PC-3 (cell line): ENCODE results near the gene WHRN. TPM values are rescaled to one million over a fixed set of nuclear protein-coding genes. Genes with fewer than 3 reads are reported as not detected.
A peak's percentile ranks its signal among the peaks of the same experiment; 100 is the strongest.

Source experiments
- ATAC-seq: fragments of 200-7000 bp; cut with Tn5 transposase; 2 replicates; pipeline ENCODE4 v1.9.1; 2020; ENCODE audit warnings: mild to moderate bottlenecking, moderate library complexity
- BruUV-seq: library from RNA; stranded (reverse); fragments of 400-500 nt; replicated peaks from 2 replicates; lab custom pipeline; 2021; lab: Mats Ljungman, UMichigan
- CTCF ChIA-PET: fragments of 300-600 bp; sonication (Branson Sonifier 250); formaldehyde crosslinking; loops from one replicate; lab custom pipeline; 2022; ENCODE audit warnings: antibody characterized with exemption; lab: Charles Lee
- POLR2A ChIA-PET: fragments of 300-600 bp; sonication (Branson Sonifier 250); formaldehyde crosslinking; loops from one replicate; lab custom pipeline; 2022; ENCODE audit warnings: antibody characterized with exemption; ENCODE audit not compliant: unreplicated experiment; lab: Charles Lee
- DNase-seq: peaks from one replicate; pipeline ENCODE4 v3.0.0-alpha.2; 2015
- H2AFZ ChIP-seq: fragments of 300-600 bp; sonication (generic); 2 replicates; pipeline ENCODE4 v1.6.0; 2016; ENCODE audit warnings: antibody characterized with exemption, low read length
- H3F3A ChIP-seq: fragments of 300-600 bp; sonication (generic); one replicate; pipeline ENCODE4 v1.6.0; 2017; ENCODE audit warnings: antibody characterized with exemption, low read length, control low read depth, mild to moderate bottlenecking; ENCODE audit not compliant: unreplicated experiment
- H3K27ac ChIP-seq: fragments of 300-600 bp; sonication (generic); 2 replicates; pipeline ENCODE4 v1.5.1; 2016; ENCODE audit warnings: mild to moderate bottlenecking, low read length
- H3K27me3 ChIP-seq: fragments of 300-600 bp; sonication (generic); 2 replicates; pipeline ENCODE4 v1.6.1; 2016; ENCODE audit warnings: low read length, mixed read lengths
- H3K36me3 ChIP-seq: fragments of 300-600 bp; sonication (generic); 2 replicates; pipeline ENCODE4 v1.6.1; 2016; ENCODE audit warnings: low read depth, mixed run types, low read length, mixed read lengths
- H3K4me1 ChIP-seq: fragments of 300-600 bp; sonication (generic); 2 replicates; pipeline ENCODE4 v1.5.1; 2016; ENCODE audit warnings: low read length; ENCODE audit not compliant: insufficient read depth
- H3K4me2 ChIP-seq: fragments of 300-600 bp; sonication (generic); 2 replicates; pipeline ENCODE4 v1.6.0; 2016; ENCODE audit warnings: low read length
- H3K4me3 ChIP-seq: fragments of 300-600 bp; sonication (generic); 2 replicates; pipeline ENCODE4 v1.5.1; 2016; ENCODE audit warnings: mild to moderate bottlenecking, low read length, mixed read lengths
- H3K79me2 ChIP-seq: fragments of 300-600 bp; sonication (generic); 2 replicates; pipeline ENCODE4 v1.6.1; 2017; ENCODE audit warnings: low read length, mixed read lengths
- H3K9ac ChIP-seq: fragments of 300-600 bp; sonication (generic); 2 replicates; pipeline ENCODE4 v1.6.0; 2016; ENCODE audit warnings: mild to moderate bottlenecking, low read length
- H3K9me2 ChIP-seq: fragments of 300-600 bp; sonication (generic); replicated peaks from 2 replicates; pipeline ENCODE4 v1.6.1; 2016; ENCODE audit warnings: mixed run types, low read length, mixed read lengths
- H3K9me3 ChIP-seq: fragments of 300-600 bp; sonication (generic); 2 replicates; pipeline ENCODE4 v1.6.1; 2016; ENCODE audit warnings: low read length, mixed read lengths
- H4K20me1 ChIP-seq: fragments of 300-600 bp; sonication (generic); 2 replicates; pipeline ENCODE4 v1.6.1; 2016; ENCODE audit warnings: low read length, mixed read lengths
- CTCF ChIP-seq: fragments of 300-600 bp; sonication (generic); conservative IDR thresholded peaks from 2 replicates; pipeline ENCODE4 v1.5.1; 2017; ENCODE audit warnings: antibody characterized with exemption, low read depth, mild to moderate bottlenecking, low read length
- EZH2 ChIP-seq: fragments of 300-600 bp; sonication (generic); IDR thresholded peaks from one replicate; pipeline ENCODE4 v1.6.1; 2017; ENCODE audit warnings: antibody characterized with exemption, mild to moderate bottlenecking, low read length; ENCODE audit not compliant: unreplicated experiment
- EZH2phosphoT487 ChIP-seq: fragments of 300-600 bp; sonication (generic); IDR thresholded peaks from 2 replicates; pipeline ENCODE4 v1.6.1; 2018; ENCODE audit warnings: mild to moderate bottlenecking, antibody characterized with exemption, low read length, borderline replicate concordance
- intact Hi-C: fragments of 100-400 bp; cut with micrococcal nuclease; formaldehyde crosslinking; loops from 2 replicates; pipeline ENCODE4 v1.9.0; 2023
- total RNA-seq: library from RNA; depleted of rRNA; stranded (reverse); fragments of >200 nt; gene quantifications from 2 replicates; pipeline ENCODE4 v1.2.3, GENCODE V29; 2014

The WHRN gene
- total RNA-seq, 1 experiment from 2014 or later, result 10.5 TPM

DNA sequence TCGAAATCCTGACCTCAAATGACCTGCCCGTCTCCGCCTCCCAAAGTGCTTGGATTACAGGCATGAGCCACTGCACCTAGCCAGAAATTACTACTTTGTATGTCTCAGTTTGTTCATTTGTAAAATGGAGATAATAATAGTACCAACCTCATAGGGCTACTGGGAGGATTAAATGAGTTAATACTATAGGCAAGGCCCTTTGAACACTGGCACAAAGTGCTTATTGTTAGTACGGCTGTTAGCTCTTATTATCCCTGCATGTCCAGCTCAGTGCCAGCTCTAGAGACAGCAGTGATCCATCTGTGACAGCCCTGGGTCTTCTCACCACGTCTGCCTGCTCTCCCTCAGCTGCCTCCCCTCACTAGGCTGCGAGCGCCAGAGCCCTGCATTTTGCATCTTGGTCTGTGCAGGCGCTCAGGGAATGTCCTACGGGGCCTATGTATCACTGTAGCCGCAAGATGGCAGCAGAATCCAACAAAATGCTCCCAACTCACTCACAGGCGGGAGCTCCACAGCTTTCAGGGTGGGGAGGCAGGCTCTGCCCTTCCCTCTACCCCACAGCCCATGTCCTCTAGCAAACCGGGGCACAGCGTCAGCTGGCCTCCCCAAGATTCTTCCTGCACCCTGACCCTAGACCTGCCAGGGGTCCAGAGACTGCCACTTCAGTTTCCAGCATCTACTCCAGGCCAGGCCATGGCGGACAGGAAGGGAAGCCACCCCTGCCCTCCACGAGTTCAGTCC is 99.8 kb downstream of the WHRN start:
- Histone ChIP-seq H3K4me1 (no peaks in the 10 kb centered on the region), H3K27ac (no peak overlapping the region), H3K9ac (no peak overlapping the region), H3K9me3 (no peaks in the 10 kb centered on the region), H3K79me2 (no peaks in the 10 kb centered on the region), H3K4me3 (no peak overlapping the region), H3K27me3 (no peaks in the 10 kb centered on the region), H3K9me2 (no peaks in the 10 kb centered on the region), H3K4me2 (no peak overlapping the region), H3K36me3 (no peaks in the 10 kb centered on the region), H2AFZ (no peak overlapping the region), H4K20me1 (no peaks in the 10 kb centered on the region), H3F3A (no peaks in the 10 kb centered on the region)
- POLR2A ChIA-PET, result no interaction called here
- CTCF ChIA-PET, result interaction anchor here (0.6 to 1.2 kb wide), 5 partner anchors 12 to 248 kb away, joined by 3 to 10 read pairs (median 4); no protein-coding TSS in a partner anchor
- DNase-seq (peak; percentile 73), ATAC-seq (peak; percentile 84)
- intact Hi-C loops, result loop anchor here (1.0 to 10.0 kb wide), 2 partner anchors 102 to 249 kb away; partner anchors contain the start of gene TEX53
- no TSS peak for BruUV-seq
- no peak for TF ChIP-seq EZH2
- TF ChIP-seq CTCF, result peak; percentile 77
- no peak for TF ChIP-seq EZH2phosphoT487

DNA sequence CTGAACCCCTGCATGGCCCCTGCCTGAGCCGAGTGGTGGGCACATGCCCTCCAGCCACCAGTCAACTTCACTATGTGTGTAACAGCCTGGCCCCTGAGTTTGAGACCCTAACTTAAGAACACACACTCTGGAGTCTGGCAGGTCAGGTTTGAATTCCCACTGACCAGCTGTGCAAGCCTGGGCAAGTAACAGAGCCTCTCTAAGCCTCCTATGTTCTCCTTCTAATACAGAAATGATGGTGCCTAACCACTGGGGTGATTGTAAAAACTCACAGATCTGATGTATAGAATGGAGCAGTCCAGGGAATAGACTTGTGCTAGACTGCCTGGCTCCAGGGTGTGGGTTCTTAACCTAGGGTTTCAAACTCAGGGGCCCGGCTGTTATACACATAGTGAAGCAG is 100.7 kb downstream of the WHRN start:
- no peak for DNase-seq
- Histone ChIP-seq H3K79me2 (no peaks in the 10 kb centered on the region), H3K4me3 (no peak overlapping the region), H3K4me2 (no peak overlapping the region), H4K20me1 (no peaks in the 10 kb centered on the region), H2AFZ (no peak overlapping the region), H3K27me3 (no peaks in the 10 kb centered on the region), H3K9me2 (no peaks in the 10 kb centered on the region), H3K9ac (no peak overlapping the region), H3K9me3 (no peaks in the 10 kb centered on the region), H3K36me3 (no peaks in the 10 kb centered on the region), H3K4me1 (no peaks in the 10 kb centered on the region), H3K27ac (no peak overlapping the region), H3F3A (no peaks in the 10 kb centered on the region)
- intact Hi-C loops, result loop anchor here (10.0 kb wide), 1 partner anchor 250 kb away; the partner anchor contains the start of gene TEX53
- POLR2A ChIA-PET, result no interaction called here
- no TSS peak for BruUV-seq
- TF ChIP-seq CTCF, result no peak
- CTCF ChIA-PET, result no interaction called here
- ATAC-seq, result no peak

DNA sequence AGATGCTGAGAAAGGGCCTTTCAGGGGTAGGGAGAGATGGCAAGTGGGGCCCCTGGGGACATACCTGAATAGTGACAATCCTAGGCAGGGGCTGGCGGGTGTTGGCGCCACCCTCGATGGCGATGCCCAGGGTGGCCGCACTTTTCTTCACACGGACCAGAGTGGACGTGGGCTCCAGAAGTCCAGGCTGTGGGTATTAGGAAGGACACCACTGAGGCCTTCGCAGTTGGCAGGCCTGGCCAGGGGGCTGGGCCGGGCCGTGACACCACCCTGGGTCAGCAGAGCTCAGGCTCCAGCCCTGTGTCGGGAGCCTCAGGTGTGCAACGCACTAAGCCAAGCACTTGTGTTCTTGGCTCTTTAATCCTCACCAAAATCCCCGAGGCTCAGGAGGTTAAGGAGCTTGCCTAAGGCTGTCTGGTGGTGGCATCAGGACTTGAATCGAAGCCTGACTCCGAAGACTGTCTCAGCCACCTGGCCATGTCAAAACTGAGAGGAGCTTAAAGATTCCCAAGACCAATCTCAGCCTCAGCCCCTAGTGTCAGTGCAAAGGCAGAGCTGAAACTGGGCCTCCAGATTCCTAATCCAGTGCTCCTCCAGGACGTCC is 102.0 kb downstream of the WHRN start:
- ChIA-PET POLR2A (no interaction called here), CTCF (interaction anchor here (0.6 kb wide), 1 partner anchor 29 kb away, joined by 3 read pairs; no protein-coding TSS in a partner anchor)
- no peak for ATAC-seq
- no peak overlapping the region for H3K27ac ChIP-seq
- H3K9me3 ChIP-seq, result no peaks in the 10 kb centered on the region
- H3K4me2 ChIP-seq, result no peak overlapping the region
- no peaks in the 10 kb centered on the region for H3F3A ChIP-seq
- no peak overlapping the region for H3K4me3 ChIP-seq
- no peaks in the 10 kb centered on the region for H3K79me2 ChIP-seq
- TF ChIP-seq EZH2 (no peak), EZH2phosphoT487 (no peak), CTCF (no peak)
- no peaks in the 10 kb centered on the region for H3K9me2 ChIP-seq
- no peak overlapping the region for H3K9ac ChIP-seq
- no peak for DNase-seq
- no TSS peak for BruUV-seq
- no peaks in the 10 kb centered on the region for H4K20me1 ChIP-seq
- H2AFZ ChIP-seq, result no peak overlapping the region
- no peaks in the 10 kb centered on the region for H3K27me3 ChIP-seq
- no peaks in the 10 kb centered on the region for H3K36me3 ChIP-seq
- no peaks in the 10 kb centered on the region for H3K4me1 ChIP-seq
- intact Hi-C loops, result loop anchor here (10.0 kb wide), 1 partner anchor 252 kb away; the partner anchor contains the start of gene TEX53
